ENCODE data around the gene KLRC4.
"Not testable (repeated sequence)": the region's sequence is repeated elsewhere in the genome, so short reads cannot be mapped to it uniquely, and the experiment has no call there.

DNA sequence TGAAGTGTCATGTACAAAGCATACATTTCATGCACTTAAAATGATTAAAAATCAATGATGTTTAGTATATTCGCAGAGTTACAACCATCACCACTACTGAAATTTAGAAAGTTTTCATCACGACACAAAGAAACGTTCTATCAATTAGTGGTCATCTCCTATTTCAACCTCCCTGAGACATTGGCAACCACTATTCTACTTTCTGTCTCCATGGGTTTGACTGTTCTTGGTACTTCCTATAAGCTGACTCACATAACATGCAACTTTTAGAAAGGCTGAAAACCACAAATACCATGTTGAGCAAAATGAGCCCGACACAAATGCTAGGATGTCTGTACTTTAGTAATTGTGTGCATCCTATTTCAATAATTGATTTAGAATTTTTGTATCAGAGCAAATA is 21.1 kb upstream of the KLRC4 start:
- TF ChIP-seq, protein P1, sequence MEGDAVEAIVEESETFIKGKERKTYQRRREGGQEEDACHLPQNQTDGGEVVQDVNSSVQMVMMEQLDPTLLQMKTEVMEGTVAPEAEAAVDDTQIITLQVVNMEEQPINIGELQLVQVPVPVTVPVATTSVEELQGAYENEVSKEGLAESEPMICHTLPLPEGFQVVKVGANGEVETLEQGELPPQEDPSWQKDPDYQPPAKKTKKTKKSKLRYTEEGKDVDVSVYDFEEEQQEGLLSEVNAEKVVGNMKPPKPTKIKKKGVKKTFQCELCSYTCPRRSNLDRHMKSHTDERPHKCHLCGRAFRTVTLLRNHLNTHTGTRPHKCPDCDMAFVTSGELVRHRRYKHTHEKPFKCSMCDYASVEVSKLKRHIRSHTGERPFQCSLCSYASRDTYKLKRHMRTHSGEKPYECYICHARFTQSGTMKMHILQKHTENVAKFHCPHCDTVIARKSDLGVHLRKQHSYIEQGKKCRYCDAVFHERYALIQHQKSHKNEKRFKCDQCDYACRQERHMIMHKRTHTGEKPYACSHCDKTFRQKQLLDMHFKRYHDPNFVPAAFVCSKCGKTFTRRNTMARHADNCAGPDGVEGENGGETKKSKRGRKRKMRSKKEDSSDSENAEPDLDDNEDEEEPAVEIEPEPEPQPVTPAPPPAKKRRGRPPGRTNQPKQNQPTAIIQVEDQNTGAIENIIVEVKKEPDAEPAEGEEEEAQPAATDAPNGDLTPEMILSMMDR (IDR thresholded peaks at IDR 0.05): not testable (repeated sequence)
- not testable (repeated sequence) for TF ChIP-seq ZFX (IDR thresholded peaks at IDR 0.05; ENCODE audit: borderline replicate concordance)

Data from 22Rv1 (cell line).